A549 (cell line): ENCODE measurements around the gene MAPK11. TPM values are rescaled to one million over a fixed set of nuclear protein-coding genes. Genes with fewer than 3 reads are reported as not detected.
A peak's percentile ranks its signal among the peaks of the same experiment; 100 is the strongest.

Source experiments
- ATAC-seq, 2 experiments: fragments of 200-7000 bp in 1 of 2; fragments of >200 bp in 1 of 2; cut with Nextera tagmentation in 1 of 2; cut with Tn5 transposase in 1 of 2; 3 replicates each; pipeline versions ENCODE4 v1.8.0 to v1.9.1; 2018 to 2020; ENCODE audit warnings: mild to moderate bottlenecking in 1 of 2, moderate library complexity in 1 of 2
- CTCF ChIA-PET: fragments of 300-600 bp; sonication (Branson Sonifier 250); formaldehyde crosslinking; extraction: SDS; loops from one replicate; lab custom pipeline; 2021; ENCODE audit warnings: antibody characterized with exemption, inconsistent platforms; lab: Yijun Ruan, JAX
- POLR2A ChIA-PET: fragments of 350-600 bp; formaldehyde crosslinking; extraction: SDS; loops from one replicate; lab custom pipeline; 2021; ENCODE audit warnings: antibody characterized with exemption, inconsistent platforms; lab: Yijun Ruan, JAX
- DNase-seq, 2 experiments: peaks; one replicate each; pipeline versions ENCODE4 v3.0.0 to v3.0.0-alpha.2; 2011 to 2016; ENCODE audit warnings: low read depth in 1 of 2, low spot score in 1 of 2
- FAIRE-seq: peaks from 2 replicates; lab custom pipeline; 2011; peaks lifted over from hg19 to GRCh38; lab: Jason Lieb, UNC
- H3K27ac ChIP-seq, 2 experiments: fragments of >200 bp; sonication (Bioruptor Twin); formaldehyde crosslinking; 3 replicates each; pipeline ENCODE4 v1.5.1; 2016 to 2017
- H3K4me1 ChIP-seq: fragments of >200 bp; sonication (Bioruptor Twin); formaldehyde crosslinking; 3 replicates; pipeline ENCODE4 v1.6.1; 2016
- H3K4me2 ChIP-seq: fragments of >200 bp; sonication (Bioruptor Twin); formaldehyde crosslinking; 3 replicates; pipeline ENCODE4 v1.6.1; 2016
- H3K4me3 ChIP-seq: fragments of >200 bp; sonication (Bioruptor Twin); formaldehyde crosslinking; 3 replicates; pipeline ENCODE4 v1.5.1; 2016
- H3K9me3 ChIP-seq: fragments of >200 bp; sonication (Bioruptor Twin); formaldehyde crosslinking; 3 replicates; pipeline ENCODE4 v1.6.1; 2016
- CBX2 ChIP-seq: fragments of 200-600 bp; sonication (generic); IDR thresholded peaks from 2 replicates; pipeline ENCODE4 v1.6.1; 2016; ENCODE audit warnings: low read depth, mild to moderate bottlenecking, borderline replicate concordance
- CHD4 ChIP-seq: fragments of 200-600 bp; sonication (generic); IDR thresholded peaks from 2 replicates; pipeline ENCODE4 v1.6.1; 2016; ENCODE audit warnings: antibody characterized with exemption, mild to moderate bottlenecking, borderline replicate concordance
- GATA3 ChIP-seq: IDR thresholded peaks from 2 replicates; pipeline ENCODE4 v1.6.1; 2012; ENCODE audit warnings: borderline replicate concordance
- HOXA7 ChIP-seq: fragments of 250-450 bp; sonication (Bioruptor Pico); IDR thresholded peaks from 2 replicates; pipeline ENCODE4 v1.5.0; 2020; ENCODE audit warnings: mild to moderate bottlenecking, moderate library complexity
- JUN ChIP-seq, 2 experiments: fragments of >200 bp; sonication (Bioruptor Twin); formaldehyde crosslinking; IDR thresholded peaks; 2 replicates in 1 of 2; 3 replicates in 1 of 2; pipeline ENCODE4 v1.6.1; 2016 to 2017
- MAZ ChIP-seq: fragments of 150-350 bp; IDR thresholded peaks from 2 replicates; pipeline ENCODE4 v1.6.1; 2014; ENCODE audit warnings: antibody characterized with exemption, low read depth, low read length, borderline replicate concordance
- NR3C1 ChIP-seq: fragments of >200 bp; sonication (Bioruptor Twin); formaldehyde crosslinking; IDR thresholded peaks from 3 replicates; pipeline ENCODE4 v1.6.1; 2017
- PBX3 ChIP-seq: IDR thresholded peaks from 2 replicates; pipeline ENCODE4 v1.6.1; 2012
- POLR2AphosphoS2 ChIP-seq: conservative IDR thresholded peaks from 2 replicates; pipeline ENCODE4 v1.6.1; 2012; ENCODE audit warnings: low read length, improper control_type of control experiment, inconsistent platforms
- REST ChIP-seq: fragments of 200-600 bp; sonication (generic); IDR thresholded peaks from 2 replicates; pipeline ENCODE4 v1.6.1; 2016; ENCODE audit warnings: antibody characterized with exemption, mild to moderate bottlenecking, moderate library complexity
- RFX5 ChIP-seq: fragments of 450-650 bp; IDR thresholded peaks from 2 replicates; pipeline ENCODE4 v1.7.1; 2014; ENCODE audit warnings: antibody characterized with exemption, mild to moderate bottlenecking, moderate library complexity
- TFCP2L1 ChIP-seq: fragments of 250-450 bp; sonication (Bioruptor Pico); IDR thresholded peaks from 2 replicates; pipeline ENCODE4 v1.5.0; 2021; ENCODE audit warnings: mild to moderate bottlenecking
- ZFP36 ChIP-seq: fragments of 450-650 bp; IDR thresholded peaks from 2 replicates; pipeline ENCODE4 v1.6.1; 2014; ENCODE audit warnings: borderline replicate concordance; ENCODE audit not compliant: partially characterized antibody
- WGBS: methylation state at CpG from one replicate; pipeline ENCODE4 v1.1.6; 2017; ENCODE audit errors: missing lambda C conversion rate; 5-methylcytosine and 5-hydroxymethylcytosine counted together
- polyA plus RNA-seq, 4 experiments: library from polyadenylated mRNA; depleted of rRNA in 3 of 4; stranded (reverse); fragments of >200 nt; fragmentation: RNase III in 1 of 4; extraction: RNeasy Plus Mini Kit Qiagen cat#74134 plus additional on column Dnase treatment in 1 of 4; gene quantifications; 2 replicates in 3 of 4; 3 replicates in 1 of 4; pipeline ENCODE4 v1.2.3, GENCODE V29; 2011 to 2017

The MAPK11 gene
- polyA plus RNA-seq, 2 of the 4 experiments (the other 2 are of a cell fraction), result 1.6 to 5.5 TPM

DNA sequence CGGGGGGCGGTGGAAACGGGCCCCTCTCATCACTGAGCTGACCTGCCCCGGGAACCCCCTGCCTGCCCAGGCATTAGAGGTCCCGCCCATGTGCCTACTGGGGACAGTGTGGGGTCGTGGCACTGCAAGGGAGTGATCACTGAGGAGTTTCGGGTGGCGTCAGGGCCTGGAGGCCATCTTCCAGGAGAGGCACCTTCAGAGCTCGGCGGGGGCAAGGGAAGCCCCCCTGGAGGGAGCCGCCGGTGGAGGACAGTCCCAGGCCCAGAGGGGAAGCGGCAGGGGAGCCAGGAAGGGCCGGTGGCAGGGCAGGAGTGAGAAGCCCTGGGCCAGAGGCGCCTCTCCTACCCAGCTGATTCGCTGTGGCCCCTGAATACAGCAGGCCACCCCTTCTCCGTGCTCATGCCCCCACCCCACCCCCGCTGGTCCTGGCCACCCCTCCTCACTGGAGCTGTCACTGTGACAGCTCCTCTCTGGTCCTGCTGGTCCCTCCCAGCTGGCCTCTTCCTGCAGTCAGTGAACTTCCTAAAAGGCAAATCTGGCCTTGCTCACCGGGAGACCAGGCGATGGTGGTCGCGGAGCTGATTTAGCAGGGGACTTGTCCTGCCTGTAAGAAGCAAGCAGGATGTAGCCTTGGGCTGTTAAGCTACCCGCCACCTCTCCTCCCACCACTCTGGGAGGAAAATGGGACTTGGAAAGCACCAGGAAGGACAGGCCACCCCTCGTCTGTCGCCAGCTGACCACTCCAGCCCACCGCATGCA, 2.0 kb upstream of the MAPK11 start:
- H3K4me3 ChIP-seq, result no peak overlapping the region; the same call in 2 of the 3 replicates

GRCh38 chr22:50271519-50271970, 1.4 kb upstream of the MAPK11 start:
- WGBS, result 0% methylated on average over 5 of the region's 45 CpGs
- no peak for FAIRE-seq

More for the DNA sequence above, 2.0 kb upstream of the MAPK11 start:
- TF ChIP-seq NR3C1, result no peak
- no peak for TF ChIP-seq RFX5
- TF ChIP-seq POLR2AphosphoS2, result no peak
- TF ChIP-seq JUN (IDR thresholded peaks at IDR 0.05), result 0 out of 5 replicates have a peak, but pooled peaks of 1 of the 2 experiments have one; percentile 34
- no peak for TF ChIP-seq HOXA7
- H3K27ac ChIP-seq, result peak overlapping the region; percentile 8 to 92; a peak in 3 of 6 replicates
- peak overlapping the region; percentile 99 for H3K4me2 ChIP-seq
- WGBS, result 89% methylated on average over 15 of the region's 26 CpGs
- POLR2A ChIA-PET, result interaction anchor here (0.7 kb wide), 2 partner anchors 21 to 25 kb away, joined by 3 read pairs; no protein-coding TSS in a partner anchor
- peaks cover 44% of the 10 kb centered on the region for H3K4me1 ChIP-seq
- CTCF ChIA-PET, result interaction anchor here (0.7 to 6.2 kb wide), 14 partner anchors 10 to 291 kb away, joined by 3 to 57 read pairs (median 6); partner anchors contain the start of genes DENND6B, HDAC10 and PLXNB2
- ATAC-seq, result peak in 1 of 2 experiments; percentile 1; a peak in 1 of 6 replicates
- no peaks in the 10 kb centered on the region; the same call in 2 of the 3 replicates for H3K9me3 ChIP-seq
- no peak for DNase-seq
- FAIRE-seq, result no peak

GRCh38 chr22:50270666-50271394, 650 bp upstream of the MAPK11 start:
- Histone ChIP-seq H3K4me1 (peaks cover 45% of the 10 kb centered on the region), H3K9me3 (no peaks in the 10 kb centered on the region), H3K4me2 (peak overlapping the region; percentile 99), H3K4me3 (peak overlapping the region; percentile 57), H3K27ac (peak overlapping the region; percentile 75 to 92; a peak in 5 of 6 replicates)
- WGBS, result 45% methylated on average over 52 of the region's 53 CpGs
- FAIRE-seq (no peak), ATAC-seq (peak; percentile 35 to 57; a peak in 4 of 6 replicates), DNase-seq (peak in 1 of 2 experiments; percentile 66)
- no peak for TF ChIP-seq PBX3
- peak; percentile 93 for TF ChIP-seq REST
- CTCF ChIA-PET, result interaction anchor here (1.7 to 6.2 kb wide), 3 partner anchors 10 to 56 kb away, joined by 4 to 57 read pairs (median 14); partner anchors contain the start of genes DENND6B and PLXNB2
- POLR2A ChIA-PET, result no interaction called here

More at GRCh38 chr22:50271519-50271970, 1.4 kb upstream of the MAPK11 start:
- ATAC-seq (peak; percentile 9 to 50; a peak in 4 of 6 replicates), DNase-seq (peak in 1 of 2 experiments; percentile 52)
- H3K4me2 ChIP-seq, result peak overlapping the region; percentile 99
- CTCF ChIA-PET, result interaction anchor here (0.7 to 6.2 kb wide), 7 partner anchors 11 to 55 kb away, joined by 3 to 57 read pairs (median 5); partner anchors contain the start of genes DENND6B, HDAC10 and PLXNB2
- H3K4me3 ChIP-seq, result peak overlapping the region; percentile 57
- H3K4me1 ChIP-seq, result peaks cover 45% of the 10 kb centered on the region
- POLR2A ChIA-PET, result interaction anchor here (0.7 kb wide), 1 partner anchor 24 kb away, joined by 3 read pairs; no protein-coding TSS in a partner anchor
- TF ChIP-seq POLR2AphosphoS2 (no peak), CBX2 (no peak), ZFP36 (no peak), CHD4 (no peak), RFX5 (no peak), GATA3 (no peak), REST (no peak), TFCP2L1 (CRISPR knock-in tag) (no peak), MAZ (no peak)
- no peaks in the 10 kb centered on the region; the same call in 2 of the 3 replicates for H3K9me3 ChIP-seq
- H3K27ac ChIP-seq, result peak overlapping the region; percentile 54 to 92; a peak in 5 of 6 replicates
